DMS53 treated with DMSO at 0.1 percent for 48 hours (cell line): ENCODE measurements around the gene EPHB1.
A peak's percentile ranks its signal among the peaks of the same experiment; 100 is the strongest.

Source experiments
- DNase-seq: peaks from one replicate; lab custom pipeline; 2025; ENCODE audit not compliant: unreplicated experiment; lab: John Stamatoyannopoulos, UW

Gene EPHB1

GRCh38 chr3:134877788-134878187 is 82.7 kb downstream of the EPHB1 start:
- no peak for DNase-seq

- peak; percentile 71 for DNase-seq
Observed at GRCh38 chr3:134879990-134880389, 84.9 kb downstream of the EPHB1 start.

GRCh38 chr3:134880431-134880830 is 85.4 kb downstream of the EPHB1 start:
- DNase-seq, result no peak

GRCh38 chr3:134881305-134881704 is 86.2 kb downstream of the EPHB1 start:
- DNase-seq, result no peak

- no peak for DNase-seq
Observed at GRCh38 chr3:134883697-134884385, 88.8 kb downstream of the EPHB1 start.

- DNase-seq, result no peak
Observed at GRCh38 chr3:134885877-134886621, 91.0 kb downstream of the EPHB1 start.

GRCh38 chr3:134886991-134887390 is 91.9 kb downstream of the EPHB1 start:
- DNase-seq, result no peak

GRCh38 chr3:134887536-134887935 is 92.5 kb downstream of the EPHB1 start:
- DNase-seq, result no peak

GRCh38 chr3:134892326-134892725 is 97.3 kb downstream of the EPHB1 start:
- DNase-seq, result no peak

GRCh38 chr3:134892761-134893160 is 97.7 kb downstream of the EPHB1 start:
- DNase-seq, result no peak

- no peak for DNase-seq
Observed at GRCh38 chr3:134894533-134894932, 99.5 kb downstream of the EPHB1 start.

GRCh38 chr3:134895181-134895580 is 100.1 kb downstream of the EPHB1 start:
- no peak for DNase-seq

- no peak for DNase-seq
Observed at GRCh38 chr3:134896141-134896540, 101.1 kb downstream of the EPHB1 start.

- DNase-seq, result no peak
Observed at GRCh38 chr3:134896696-134897095, 101.6 kb downstream of the EPHB1 start.

GRCh38 chr3:134897391-134898141 is 102.5 kb downstream of the EPHB1 start:
- DNase-seq, result no peak

GRCh38 chr3:134898181-134898754 is 103.2 kb downstream of the EPHB1 start:
- DNase-seq, result no peak

- DNase-seq, result no peak
Observed at GRCh38 chr3:134899786-134900185, 104.7 kb downstream of the EPHB1 start.

GRCh38 chr3:134900482-134900881 is 105.4 kb downstream of the EPHB1 start:
- DNase-seq, result no peak

GRCh38 chr3:134901461-134901860 is 106.4 kb downstream of the EPHB1 start:
- DNase-seq, result no peak

- DNase-seq, result no peak
Observed at GRCh38 chr3:134903837-134904236, 108.8 kb downstream of the EPHB1 start.

GRCh38 chr3:134904241-134904771 is 109.2 kb downstream of the EPHB1 start:
- no peak for DNase-seq
